ENCODE measurements around the gene SMARCA4.
A peak's percentile ranks its signal among the peaks of the same experiment; 100 is the strongest.

Gene SMARCA4

GRCh38 chr19:11041966-11042627 lies 81.3 kb downstream of the SMARCA4 start:
- Histone ChIP-seq H3K4me3 (ENCODE audit: low read depth, low read length, poor library complexity, severe bottlenecking) (no peak overlapping the region), H3K9ac (ENCODE audit: low read length) (no peak overlapping the region), H3K27me3 (ENCODE audit: insufficient read depth, low read length) (no peaks in the 10 kb centered on the region), H3K9me2 (ENCODE audit: low read depth, low read length) (no peaks in the 10 kb centered on the region), H3K36me3 (ENCODE audit: insufficient read depth, low read length) (peaks cover 83% of the 10 kb centered on the region), H3K79me2 (ENCODE audit: insufficient read depth, low read length) (peaks cover 6% of the 10 kb centered on the region; the same call in 1 of the 2 replicates), H3K4me1 (ENCODE audit: insufficient read depth, low read length, severe bottlenecking) (peaks cover 20% of the 10 kb centered on the region), H4K20me1 (ENCODE audit: insufficient read depth, low read length) (no peaks in the 10 kb centered on the region), H3F3A (ENCODE audit: insufficient read depth, low read length) (peaks cover 5% of the 10 kb centered on the region; the same call in 1 of the 2 replicates), H3K4me2 (ENCODE audit: low read length) (no peak overlapping the region), H2AFZ (ENCODE audit: low read length) (no peak overlapping the region), H3K27ac (ENCODE audit: low read depth, low read length, poor library complexity, severe bottlenecking) (no peak overlapping the region), H3K9me3 (ENCODE audit: low read length) (no peaks in the 10 kb centered on the region)
- no peak for TF ChIP-seq EZH2 (IDR thresholded peaks at IDR 0.05; ENCODE audit: borderline replicate concordance, low read length)
- TF ChIP-seq, protein P1, sequence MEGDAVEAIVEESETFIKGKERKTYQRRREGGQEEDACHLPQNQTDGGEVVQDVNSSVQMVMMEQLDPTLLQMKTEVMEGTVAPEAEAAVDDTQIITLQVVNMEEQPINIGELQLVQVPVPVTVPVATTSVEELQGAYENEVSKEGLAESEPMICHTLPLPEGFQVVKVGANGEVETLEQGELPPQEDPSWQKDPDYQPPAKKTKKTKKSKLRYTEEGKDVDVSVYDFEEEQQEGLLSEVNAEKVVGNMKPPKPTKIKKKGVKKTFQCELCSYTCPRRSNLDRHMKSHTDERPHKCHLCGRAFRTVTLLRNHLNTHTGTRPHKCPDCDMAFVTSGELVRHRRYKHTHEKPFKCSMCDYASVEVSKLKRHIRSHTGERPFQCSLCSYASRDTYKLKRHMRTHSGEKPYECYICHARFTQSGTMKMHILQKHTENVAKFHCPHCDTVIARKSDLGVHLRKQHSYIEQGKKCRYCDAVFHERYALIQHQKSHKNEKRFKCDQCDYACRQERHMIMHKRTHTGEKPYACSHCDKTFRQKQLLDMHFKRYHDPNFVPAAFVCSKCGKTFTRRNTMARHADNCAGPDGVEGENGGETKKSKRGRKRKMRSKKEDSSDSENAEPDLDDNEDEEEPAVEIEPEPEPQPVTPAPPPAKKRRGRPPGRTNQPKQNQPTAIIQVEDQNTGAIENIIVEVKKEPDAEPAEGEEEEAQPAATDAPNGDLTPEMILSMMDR (IDR thresholded peaks at IDR 0.05; ENCODE audit: low read length), result no peak

DNA sequence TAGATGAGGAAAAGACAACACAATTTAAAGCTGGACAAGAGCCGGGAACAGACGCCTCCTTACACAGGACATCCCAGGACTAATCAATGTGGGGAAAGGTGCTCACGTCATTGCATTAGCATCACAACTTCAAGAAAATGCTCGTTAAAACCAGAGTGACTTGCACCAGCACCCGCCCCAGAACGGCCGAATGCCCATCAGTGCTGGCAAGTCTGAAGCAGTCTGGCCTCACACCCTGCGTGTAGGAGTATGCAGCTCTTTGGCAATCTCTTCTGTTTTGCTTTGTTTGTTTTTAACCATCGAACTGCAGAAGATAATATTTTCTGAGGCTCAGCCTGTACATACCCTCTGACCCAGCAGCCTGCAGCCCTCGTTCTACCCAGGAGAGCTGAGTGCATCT lies 83.6 kb downstream of the SMARCA4 start:
- Histone ChIP-seq H3K4me1 (ENCODE audit: insufficient read depth, low read length, severe bottlenecking) (peaks cover 43% of the 10 kb centered on the region), H3K36me3 (ENCODE audit: insufficient read depth, low read length) (peaks cover 72% of the 10 kb centered on the region), H3K27ac (ENCODE audit: low read depth, low read length, poor library complexity, severe bottlenecking) (no peak overlapping the region), H3K9ac (ENCODE audit: low read length) (no peak overlapping the region), H3K9me2 (ENCODE audit: low read depth, low read length) (no peaks in the 10 kb centered on the region), H3K27me3 (ENCODE audit: insufficient read depth, low read length) (no peaks in the 10 kb centered on the region), H3K4me2 (ENCODE audit: low read length) (no peak overlapping the region), H3K9me3 (ENCODE audit: low read length) (no peaks in the 10 kb centered on the region), H3K79me2 (ENCODE audit: insufficient read depth, low read length) (no peaks in the 10 kb centered on the region), H3F3A (ENCODE audit: insufficient read depth, low read length) (peaks cover 16% of the 10 kb centered on the region; the same call in 1 of the 2 replicates), H2AFZ (ENCODE audit: low read length) (no peak overlapping the region), H4K20me1 (ENCODE audit: insufficient read depth, low read length) (no peaks in the 10 kb centered on the region), H3K4me3 (ENCODE audit: low read depth, low read length, poor library complexity, severe bottlenecking) (no peak overlapping the region)
- no peak for TF ChIP-seq EZH2 (IDR thresholded peaks at IDR 0.05; ENCODE audit: borderline replicate concordance, low read length)

GRCh38 chr19:11045536-11045935 lies 84.7 kb downstream of the SMARCA4 start:
- no peak overlapping the region for H3K4me2 ChIP-seq (ENCODE audit: low read length)

More at GRCh38 chr19:11045536-11045935, 84.7 kb downstream of the SMARCA4 start:
- Histone ChIP-seq H4K20me1 (ENCODE audit: insufficient read depth, low read length) (no peaks in the 10 kb centered on the region), H3K9me2 (ENCODE audit: low read depth, low read length) (no peaks in the 10 kb centered on the region), H3K79me2 (ENCODE audit: insufficient read depth, low read length) (no peaks in the 10 kb centered on the region), H3K4me3 (ENCODE audit: low read depth, low read length, poor library complexity, severe bottlenecking) (no peak overlapping the region), H3F3A (ENCODE audit: insufficient read depth, low read length) (peaks cover 16% of the 10 kb centered on the region; the same call in 1 of the 2 replicates), H3K27ac (ENCODE audit: low read depth, low read length, poor library complexity, severe bottlenecking) (peak overlapping the region; percentile 98), H3K36me3 (ENCODE audit: insufficient read depth, low read length) (peaks cover 72% of the 10 kb centered on the region), H2AFZ (ENCODE audit: low read length) (no peak overlapping the region), H3K9me3 (ENCODE audit: low read length) (no peaks in the 10 kb centered on the region), H3K9ac (ENCODE audit: low read length) (no peak overlapping the region), H3K4me1 (ENCODE audit: insufficient read depth, low read length, severe bottlenecking) (peaks cover 54% of the 10 kb centered on the region), H3K27me3 (ENCODE audit: insufficient read depth, low read length) (no peaks in the 10 kb centered on the region)
- no peak for TF ChIP-seq EZH2 (IDR thresholded peaks at IDR 0.05; ENCODE audit: borderline replicate concordance, low read length)
- TF ChIP-seq, protein P1 (IDR thresholded peaks at IDR 0.05; ENCODE audit: low read length), result no peak

All from OCI-LY1 (cell line).